Measurements from ENCODE around the gene CTSD. TPM values are rescaled to one million over a fixed set of nuclear protein-coding genes. Genes with fewer than 3 reads are reported as not detected.

Gene CTSD
- total RNA-seq, 1 experiment from 2014 or later, result 212 TPM

DNA sequence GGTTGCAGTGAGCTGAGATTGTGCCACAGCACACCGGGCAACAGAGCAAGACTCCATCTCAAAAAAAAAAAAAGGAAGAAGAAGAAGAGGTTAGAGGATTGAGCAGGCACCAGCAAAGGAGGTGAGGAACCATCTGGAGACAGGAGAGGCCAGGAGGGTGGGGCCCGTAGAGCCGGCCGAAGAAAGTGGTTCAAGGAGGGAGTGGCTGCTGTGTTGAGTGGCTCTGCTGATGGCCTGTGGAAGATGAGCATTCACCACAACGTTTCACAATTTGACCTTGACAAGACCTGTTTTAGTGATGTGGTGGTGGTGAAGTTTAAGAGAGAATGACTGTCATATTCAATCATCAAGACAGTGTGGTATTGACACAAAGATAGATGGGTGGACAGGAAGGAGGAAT, 6.8 kb upstream of the CTSD start:
- no peak for DNase-seq (ENCODE audit: low read depth)

DNA sequence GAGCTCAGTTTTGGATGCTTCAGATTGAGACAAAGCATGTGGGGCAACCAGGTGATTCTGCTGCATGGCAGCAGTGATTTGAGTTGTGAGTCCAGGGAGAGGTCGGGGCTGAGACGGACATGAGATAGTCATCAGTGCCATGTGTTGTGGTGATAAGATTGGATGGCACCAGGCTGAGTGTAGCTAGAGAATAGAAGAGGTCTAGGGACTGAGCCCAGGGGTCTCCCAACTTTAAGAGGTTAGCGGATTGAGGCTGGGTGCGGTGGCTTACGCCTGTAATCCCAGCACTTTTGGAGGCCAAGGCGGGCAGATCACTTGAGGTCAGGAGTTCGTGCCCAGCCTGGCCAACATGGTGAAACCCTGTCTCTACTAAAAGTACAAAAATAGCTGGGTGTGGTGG, 6.3 kb upstream of the CTSD start:
- DNase-seq (ENCODE audit: low read depth), result no peak

DNA sequence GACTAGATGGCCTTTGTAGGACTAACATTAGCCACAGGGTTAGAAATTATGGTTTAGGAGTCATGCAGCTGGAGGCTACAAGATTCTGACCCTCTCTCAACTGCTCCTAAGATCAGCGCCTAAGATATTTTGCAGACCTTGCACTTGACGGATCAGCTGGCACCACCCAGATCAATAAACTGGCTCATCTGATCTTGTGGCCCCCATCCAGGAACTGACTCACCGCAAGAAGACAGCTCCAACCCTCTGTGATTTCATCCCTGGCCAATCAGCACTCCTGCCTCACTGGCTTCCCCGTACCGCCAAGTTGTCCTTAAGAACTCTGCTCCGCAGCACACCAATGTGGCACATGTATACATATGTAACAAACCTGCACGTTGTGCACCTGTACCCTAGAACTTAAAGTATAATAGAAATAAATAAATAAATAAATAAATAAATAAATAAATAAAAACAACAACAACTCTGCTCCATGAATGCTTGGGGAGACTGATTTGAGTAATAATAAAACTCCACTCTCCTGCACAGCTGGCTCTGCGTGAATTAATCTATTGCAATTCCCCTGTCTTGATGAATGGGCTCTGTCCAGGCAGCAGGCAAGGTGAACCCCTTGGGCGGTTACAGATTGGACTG, 5.7 kb upstream of the CTSD start:
- peak; percentile 29 for DNase-seq (ENCODE audit: low read depth)

DNA sequence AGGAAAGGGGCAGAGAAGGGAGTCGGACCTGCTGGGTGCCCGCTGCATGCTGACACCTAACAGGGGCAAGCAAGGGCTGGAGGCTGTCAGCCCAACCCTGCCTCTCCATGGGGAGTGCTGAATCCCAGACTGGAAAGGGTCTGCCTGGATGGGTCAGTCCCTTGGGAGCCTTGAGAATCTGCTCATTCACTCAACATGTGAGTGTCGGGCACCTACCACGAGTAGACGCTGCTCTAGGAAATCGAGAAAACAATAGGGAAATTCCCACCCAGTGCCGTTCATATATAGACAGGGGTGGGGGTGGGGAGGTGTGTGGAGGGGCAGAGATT, 4.4 kb upstream of the CTSD start:
- DNase-seq (ENCODE audit: low read depth), result no peak

DNA sequence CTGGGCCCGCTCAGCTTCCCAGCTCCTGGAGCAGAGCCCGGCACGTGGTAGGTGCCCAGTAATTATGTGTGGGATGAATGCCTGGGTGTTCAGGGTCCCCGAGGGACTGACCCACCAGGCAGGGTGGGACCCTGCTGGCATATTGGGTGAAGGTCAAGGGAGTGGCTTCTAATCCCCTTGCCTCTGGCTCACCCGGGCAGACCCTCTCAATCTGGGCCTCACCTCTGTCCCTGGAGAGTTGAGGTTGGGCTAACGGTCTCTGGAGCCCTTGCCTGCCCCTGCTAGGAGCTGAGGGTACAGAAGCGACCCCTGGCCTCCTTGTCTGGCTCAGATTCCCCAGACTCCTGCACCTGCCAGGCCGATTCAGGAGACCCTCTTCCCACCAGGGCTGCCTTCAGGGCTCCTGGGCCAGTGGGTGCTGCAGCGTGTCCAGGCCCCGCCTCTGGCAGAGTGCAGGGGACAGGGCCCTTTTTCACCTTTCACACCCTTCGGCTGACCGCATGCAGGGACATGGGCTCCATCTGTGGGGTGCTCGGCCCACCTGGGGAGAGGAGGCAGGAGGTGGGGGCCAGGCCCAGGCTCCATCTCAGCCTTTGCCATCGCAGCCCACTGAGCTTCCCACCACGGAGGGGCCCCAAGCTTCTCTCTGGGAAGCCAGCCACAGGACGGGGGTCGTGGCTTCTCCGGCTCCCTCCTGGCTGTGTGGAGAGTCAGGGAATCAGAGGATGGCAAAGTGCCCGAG, 3.8 kb upstream of the CTSD start:
- no peak for DNase-seq (ENCODE audit: low read depth)

DNA sequence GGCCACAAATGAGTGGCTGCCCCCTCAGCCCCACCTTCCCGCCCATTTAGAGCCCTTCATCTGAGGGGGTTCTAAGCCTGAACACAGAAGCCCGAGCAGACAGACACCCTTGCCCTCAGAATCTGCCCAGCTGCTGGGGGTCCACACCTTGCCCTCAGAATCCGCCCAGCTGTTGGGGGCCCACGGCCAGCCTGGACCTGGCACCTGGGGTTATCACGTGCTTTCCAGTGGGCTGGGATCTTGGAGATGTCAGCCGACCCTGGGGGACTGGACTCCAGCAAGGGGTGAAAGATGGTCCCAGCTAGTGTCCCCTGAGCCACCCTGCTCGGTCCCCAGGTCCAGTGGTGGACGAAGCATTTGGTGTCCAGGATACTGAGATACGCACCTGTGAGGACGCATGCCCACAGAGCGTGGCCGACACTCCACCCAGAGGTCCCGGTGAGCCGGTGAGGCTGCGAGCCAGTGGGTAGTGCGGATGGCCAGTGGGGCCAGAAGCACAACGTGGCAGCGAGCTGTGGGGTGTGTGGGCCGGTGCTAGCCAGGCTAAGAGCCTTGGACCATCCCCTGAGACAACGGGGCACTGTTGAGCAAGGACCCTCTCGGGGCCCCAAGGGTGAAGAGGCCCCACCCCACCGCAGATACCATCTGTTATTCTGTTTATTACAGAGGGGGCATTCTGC, 3.1 kb upstream of the CTSD start:
- DNase-seq (ENCODE audit: low read depth), result no peak

DNA sequence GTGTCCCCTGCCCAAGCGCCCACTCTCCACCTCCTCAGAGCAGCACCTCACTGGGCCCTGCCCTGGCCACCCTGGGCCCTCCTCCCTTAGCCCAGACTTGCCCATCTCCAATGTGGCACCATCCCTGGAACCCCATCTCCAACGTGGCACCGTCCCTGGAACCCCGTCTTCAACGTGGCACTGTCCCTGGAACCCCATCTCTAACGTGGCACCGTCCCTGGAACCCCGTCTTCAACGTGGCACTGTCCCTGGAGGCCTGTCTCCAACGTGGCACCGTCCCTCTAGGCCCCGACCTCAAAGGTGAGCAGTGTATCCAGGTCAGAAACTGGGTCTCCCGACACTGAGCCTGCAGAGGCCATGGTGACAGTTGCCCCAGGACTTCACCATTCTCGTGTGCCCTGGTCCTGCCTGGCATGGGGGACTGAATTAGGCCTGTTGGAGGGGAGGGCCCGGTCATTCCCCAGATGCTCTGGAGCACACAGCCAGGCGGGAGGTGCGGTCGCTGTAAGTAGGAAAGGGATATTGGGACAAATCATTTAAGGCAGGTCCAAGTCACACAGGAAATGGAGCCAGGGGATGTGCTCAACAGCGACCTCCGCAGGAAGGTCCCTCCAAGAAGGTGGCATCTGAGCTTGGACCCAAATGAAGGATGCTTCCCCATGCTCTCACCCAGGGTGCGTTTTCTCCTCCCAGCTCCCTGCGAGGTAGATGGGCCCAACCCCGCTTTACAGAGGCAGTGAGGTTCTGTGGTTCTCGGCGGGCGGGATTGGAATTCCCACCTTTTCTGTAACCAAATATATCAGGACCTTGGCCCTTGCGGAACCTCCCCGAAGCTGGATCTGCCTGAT, 2.4 kb upstream of the CTSD start:
- no peak for DNase-seq (ENCODE audit: low read depth)

DNA sequence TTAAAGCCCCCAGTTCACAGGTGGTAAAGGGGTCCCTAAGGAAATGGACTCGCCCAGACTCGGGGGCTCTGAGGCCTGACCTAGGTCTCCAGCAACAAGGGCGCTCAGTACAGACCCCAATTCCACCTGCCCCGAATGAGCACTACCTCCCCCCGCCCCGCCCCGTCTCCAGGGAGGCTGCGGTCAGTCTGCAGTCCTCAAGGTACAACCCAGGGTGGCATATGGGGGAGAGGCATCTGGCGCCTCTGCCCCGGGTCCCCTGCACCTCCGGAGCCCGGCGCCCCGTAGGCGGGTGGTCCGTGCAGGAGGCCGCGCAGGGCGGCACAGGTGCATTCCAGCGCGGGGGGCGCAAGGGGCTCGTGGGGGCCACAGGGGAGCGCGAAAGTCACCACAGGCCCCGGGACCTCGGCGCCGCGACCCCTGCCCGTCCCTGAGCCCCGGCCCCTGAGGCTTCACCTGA, 361 bp downstream of the CTSD start:
- DNase-seq (ENCODE audit: low read depth), result no peak

DNA sequence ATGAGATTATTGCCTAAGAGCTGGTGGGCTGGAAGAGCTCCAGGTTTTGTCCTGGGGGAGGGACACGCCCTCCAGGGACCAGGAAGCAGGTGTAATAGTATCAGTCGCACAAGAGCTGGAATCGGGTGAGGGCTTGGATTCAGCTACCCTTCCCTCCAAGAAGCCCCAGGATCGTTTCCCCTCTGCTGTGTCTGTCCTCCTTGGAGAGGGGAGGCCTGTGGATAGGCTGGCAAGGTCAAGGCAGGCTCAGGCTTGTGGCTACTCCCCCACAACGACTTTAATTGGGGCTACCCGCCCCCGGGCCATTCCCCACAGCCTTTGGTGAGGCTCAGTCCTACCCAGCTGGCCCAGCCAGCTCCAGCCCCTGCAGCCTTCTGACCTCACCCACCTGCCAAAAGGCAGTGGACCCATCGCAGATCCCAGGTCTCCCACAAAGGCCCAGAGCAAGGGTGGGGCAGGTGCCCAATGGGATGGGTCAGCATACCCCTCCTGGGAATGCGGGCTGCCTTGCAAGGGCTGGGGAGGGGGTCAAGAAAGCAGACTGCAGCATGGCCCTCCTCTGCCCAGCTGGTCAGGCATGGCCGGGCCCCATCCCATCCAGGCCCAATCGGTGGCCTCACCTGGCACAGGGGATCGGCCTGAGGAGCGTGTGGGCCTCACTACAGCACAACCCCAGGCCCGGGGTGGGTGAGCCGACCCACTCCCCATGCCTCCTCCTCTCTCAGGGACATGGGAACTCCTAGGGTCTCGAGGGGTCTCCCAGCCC, 1.0 kb downstream of the CTSD start:
- peak; percentile 43 for DNase-seq (ENCODE audit: low read depth)

DNA sequence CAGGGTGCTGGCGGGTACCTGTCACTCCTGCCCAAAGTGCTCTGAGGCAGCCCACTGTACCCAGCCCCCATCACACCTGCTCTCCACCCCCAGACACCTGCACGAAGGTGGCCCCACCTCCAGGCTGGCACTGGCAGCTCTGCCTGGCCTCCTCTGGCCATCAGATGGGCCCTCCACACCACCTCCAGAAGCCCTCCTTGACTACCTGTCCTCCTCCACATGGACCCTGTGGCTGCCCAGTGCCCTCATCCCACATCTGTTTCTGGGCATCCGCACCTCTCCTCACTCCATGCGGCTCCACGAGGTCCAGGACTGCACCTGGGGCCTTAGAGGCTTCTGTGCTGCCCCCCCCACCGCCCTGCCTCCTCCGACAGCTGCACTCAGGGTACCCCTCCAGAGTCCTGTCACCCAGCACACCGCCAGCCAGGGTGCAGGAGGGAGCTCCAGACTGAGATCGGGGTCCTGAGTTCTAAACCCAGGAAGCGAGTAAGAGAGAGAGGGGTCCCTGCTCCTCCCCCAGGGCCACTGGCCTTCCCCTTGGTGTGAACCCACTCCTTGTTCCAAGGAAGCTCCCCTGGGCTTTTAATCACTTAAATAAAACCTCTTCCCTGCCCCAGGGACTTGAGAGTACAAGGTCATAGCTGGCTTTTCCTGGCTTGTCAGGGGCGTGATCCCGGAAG, 1.7 kb downstream of the CTSD start:
- DNase-seq (ENCODE audit: low read depth), result no peak

DNA sequence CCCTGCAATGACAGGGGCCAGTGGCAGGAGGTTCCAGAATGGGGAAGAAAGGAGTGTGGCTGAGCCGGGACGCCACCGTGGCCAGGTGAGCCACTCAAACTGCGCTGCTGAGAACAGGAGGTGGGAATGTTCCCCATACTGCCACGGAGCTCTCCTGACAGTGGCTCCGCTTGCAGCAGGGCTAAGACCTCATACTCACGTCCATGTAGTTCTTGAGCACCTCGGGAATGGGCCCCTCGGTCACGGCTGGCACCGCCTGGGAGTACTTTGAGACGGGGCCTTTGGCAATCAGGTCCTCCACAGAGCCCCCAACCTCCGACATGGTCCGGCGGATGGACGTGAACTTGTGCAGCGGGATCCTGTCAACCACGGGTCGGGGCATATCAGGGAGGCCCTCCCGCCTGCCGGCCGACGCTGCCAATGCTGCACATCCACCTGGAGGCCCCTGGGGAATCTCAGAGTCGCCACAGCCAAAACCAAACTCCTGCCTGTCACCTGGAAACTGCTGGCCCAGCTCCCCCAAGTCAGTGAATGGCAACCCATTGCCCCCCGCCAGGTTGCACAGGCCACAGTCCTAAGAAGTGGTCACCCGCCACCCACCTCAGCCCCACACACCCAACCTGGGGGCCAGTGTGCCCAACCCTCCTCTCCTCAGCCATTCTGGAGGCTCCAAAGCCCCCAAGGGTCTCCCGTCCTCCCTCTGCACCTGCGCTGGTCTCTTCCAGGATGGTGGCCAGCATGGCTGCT, 2.4 kb downstream of the CTSD start:
- no peak for DNase-seq (ENCODE audit: low read depth)

DNA sequence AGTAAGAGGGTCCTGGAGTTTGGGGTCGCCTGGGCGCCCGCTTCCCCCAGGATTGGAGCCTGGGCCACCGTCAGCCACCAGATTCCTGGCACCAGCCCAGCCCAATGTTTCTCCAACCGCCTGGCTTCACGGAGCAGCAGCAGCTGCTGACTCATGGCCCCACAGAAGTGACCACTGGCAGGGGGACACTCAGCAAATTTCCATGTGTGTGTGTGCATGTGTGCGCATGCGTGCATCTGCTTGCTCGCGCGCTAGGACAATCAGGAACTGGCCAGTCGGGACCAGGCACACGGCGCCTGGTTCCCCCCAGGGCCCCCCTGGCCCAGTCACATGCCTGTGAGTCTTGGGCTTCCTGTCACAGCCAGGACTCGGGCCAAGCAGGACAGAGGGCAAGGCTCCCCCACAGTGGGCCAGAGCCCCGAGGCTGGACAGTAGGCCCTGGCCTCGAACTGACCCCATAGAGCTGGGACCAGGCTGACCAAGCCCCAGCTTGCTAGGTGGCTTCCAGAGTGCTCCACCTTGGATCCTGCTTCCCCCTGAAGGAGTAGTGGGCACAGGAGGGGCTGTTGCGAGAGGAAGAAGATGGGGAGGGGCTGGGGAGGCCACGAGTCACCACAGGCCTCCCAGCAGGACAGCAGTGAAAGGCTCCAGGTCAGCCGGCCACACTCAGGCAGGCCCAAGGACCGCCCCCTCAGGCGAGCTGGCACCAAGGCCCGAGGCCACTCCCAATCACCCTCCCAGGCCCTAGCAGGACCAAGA, 3.2 kb downstream of the CTSD start:
- DNase-seq (ENCODE audit: low read depth), result no peak

DNA sequence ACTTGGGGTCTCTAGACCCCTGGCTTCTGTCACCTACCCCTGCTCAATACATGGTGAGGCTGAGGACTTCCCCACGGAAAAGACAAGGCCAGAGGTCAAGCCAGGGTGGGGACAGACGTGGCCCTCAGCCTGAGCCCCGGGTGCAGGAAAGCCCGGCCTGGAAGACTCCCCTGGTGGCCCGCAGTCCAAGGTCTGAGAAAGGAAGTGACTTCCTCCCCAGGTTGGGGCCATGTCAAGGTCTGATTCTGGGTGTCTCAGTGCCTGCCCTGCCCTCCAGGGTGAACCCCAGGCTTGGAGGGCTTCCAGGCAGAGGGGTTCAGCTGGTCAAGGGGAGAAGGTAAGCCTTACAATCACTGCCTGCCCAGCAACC, 3.9 kb downstream of the CTSD start:
- no peak for DNase-seq (ENCODE audit: low read depth)

DNA sequence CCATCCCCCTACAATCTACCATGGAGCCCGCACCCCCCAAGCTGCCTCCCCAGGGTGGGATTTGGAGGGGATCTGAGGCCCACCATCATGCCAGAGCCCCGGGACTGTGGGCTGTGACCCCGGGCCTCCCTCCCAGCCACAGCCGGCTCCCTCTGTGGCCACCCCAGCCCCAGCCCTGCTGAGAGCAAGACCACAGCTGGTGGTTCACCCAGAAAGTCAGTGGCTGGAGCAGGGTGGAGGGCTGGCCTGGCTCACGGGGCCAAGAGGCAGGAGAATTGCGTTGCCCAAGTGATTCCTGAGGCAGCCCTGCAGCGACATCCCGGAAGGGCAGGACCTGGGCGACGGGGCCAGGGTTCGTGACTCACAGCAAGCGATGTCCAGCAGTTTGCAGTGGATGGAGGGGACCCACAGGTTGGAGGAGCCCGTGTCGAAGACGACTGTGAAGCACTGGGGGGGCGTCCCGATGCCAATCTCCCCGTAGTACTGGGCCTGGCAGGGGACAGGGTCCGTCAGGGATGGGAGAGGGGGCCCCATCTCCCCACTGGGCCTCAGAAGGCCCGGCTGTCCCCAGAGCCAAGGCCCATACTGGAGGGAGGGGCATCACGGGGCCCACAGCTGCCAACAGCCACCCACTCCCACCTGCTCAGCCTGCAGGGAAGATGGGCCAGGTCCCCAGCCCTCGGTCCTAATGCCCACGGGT, 4.4 kb downstream of the CTSD start:
- DNase-seq (ENCODE audit: low read depth), result no peak

DNA sequence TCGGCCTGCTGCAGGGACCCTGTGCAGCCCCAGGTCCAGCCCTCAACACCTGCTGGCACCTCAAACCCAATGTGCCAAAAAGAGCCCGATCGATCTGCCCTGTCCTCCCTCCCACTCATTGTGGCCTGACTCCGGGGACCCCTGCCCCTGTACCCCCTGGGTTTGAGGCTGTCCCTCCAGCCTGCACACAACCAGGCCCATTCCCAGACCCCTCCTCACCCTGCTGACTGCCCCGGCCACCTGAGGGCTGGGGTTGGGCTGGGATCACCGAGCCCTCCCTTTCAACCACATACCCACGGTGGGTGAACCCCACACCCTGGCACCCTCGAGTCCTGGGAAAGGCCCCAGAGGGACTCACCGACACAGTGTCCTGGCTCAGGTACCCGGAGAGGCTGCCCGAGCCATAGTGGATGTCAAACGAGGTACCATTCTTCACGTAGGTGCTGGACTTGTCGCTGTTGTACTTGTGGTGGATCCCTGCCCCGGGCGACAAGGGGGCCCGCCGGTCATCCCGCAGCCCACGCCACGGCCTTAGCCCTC, 5.0 kb downstream of the CTSD start:
- no peak for DNase-seq (ENCODE audit: low read depth)

DNA sequence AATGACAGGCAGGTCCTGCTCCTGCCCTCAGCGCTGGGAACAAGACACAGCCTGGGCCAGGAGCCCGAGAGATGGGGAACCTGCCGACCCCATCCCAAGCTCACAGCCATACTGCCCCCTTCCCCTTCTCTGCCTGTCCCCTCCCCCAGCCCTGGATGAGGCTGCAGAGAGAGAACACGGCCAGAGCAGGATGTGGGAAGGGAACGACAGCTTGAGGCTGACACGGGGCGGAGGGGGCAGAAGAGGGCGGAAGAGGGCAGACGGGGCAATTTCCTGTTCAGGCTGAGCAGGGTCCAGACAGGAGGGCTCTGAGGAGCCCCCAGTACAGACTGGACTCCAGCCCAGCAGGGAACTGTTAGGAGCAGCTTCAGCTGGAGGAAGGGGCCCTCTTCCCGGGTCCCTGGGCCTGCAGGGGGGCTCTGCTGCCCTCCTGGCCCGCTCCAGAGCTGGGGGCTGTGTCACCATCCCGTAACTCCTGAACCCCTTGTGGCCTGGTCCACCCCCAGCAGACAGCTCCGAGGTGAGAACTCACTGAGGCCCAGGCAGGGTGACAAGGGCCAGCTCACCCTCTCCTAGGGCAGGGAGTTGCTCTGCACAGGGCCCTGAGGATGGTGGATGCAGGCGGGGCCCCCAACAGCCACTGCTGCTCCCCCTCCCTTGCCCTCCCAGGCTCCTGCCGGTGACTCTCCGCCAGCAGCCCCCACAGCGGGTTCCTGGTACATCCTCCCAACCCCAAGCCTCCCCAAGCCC, 5.7 kb downstream of the CTSD start:
- DNase-seq (ENCODE audit: low read depth), result no peak

Measured in HT1080 (cell line).